Panc1 (cell line): ENCODE measurements around the gene WASHC3.

ENCODE experiments used
- CTCF ChIP-seq: fragments of 450-650 bp; IDR thresholded peaks from 2 replicates; pipeline ENCODE4 v1.5.1; 2017; ENCODE audit warnings: mild to moderate bottlenecking
- POLR2AphosphoS5 ChIP-seq: IDR thresholded peaks from 2 replicates; pipeline ENCODE4 v1.6.1; 2012; ENCODE audit warnings: mild to moderate bottlenecking, low read depth, low read length, moderate library complexity
- SIN3A ChIP-seq: IDR thresholded peaks from 2 replicates; pipeline ENCODE4 v1.6.1; 2012; ENCODE audit warnings: low read depth, mild to moderate bottlenecking, low read length, moderate library complexity, borderline replicate concordance; ENCODE audit not compliant: insufficient read depth
- TF ChIP-seq, protein P1 (sequence below), 2 experiments: IDR thresholded peaks; 2 replicates each; pipeline ENCODE4 v1.6.1; 2011 to 2012; ENCODE audit warnings: low read depth in 2 of 2, control low read depth in 1 of 2, low read length in 1 of 2, mild to moderate bottlenecking in 1 of 2, moderate library complexity in 1 of 2; ENCODE audit not compliant: insufficient read depth in 1 of 2

DNA sequence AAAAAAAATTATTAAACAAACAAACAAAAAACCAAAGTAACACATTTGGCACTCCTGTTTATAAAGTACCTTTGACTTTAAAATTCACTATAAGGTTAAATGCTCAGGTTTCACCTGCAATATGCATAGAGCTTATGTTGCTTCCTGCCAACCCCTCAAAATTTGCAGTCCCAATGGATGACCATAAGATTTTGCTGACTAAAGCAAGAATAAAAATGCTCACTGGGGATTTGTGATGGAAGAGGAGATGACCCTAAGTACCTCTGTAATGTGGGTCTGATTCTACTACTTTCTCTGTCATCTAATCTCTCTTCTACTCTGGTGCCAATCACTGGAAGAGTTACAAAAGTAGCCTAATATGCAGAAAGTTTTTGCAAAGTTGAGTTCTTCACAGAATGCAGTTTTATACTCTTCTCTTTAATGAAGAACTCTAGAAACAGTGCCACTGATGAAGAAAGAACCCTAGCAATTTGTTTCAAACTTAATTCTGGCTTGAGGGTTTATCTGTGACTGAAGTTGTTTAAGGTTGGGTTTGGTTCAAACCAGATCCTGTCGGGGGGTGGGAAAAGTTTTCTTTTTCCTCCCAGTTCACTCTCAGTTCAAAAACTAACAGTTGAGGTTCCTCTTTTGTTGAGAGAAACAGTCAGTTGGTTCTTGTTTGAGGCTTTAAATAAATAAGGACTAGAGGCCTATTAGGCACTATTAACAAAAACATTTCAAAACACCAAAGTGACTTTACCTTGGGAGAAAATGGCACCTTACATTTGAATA is 10.9 kb downstream of the WASHC3 start:
- TF ChIP-seq CTCF (no peak), POLR2AphosphoS5 (no peak), SIN3A (no peak)
- TF ChIP-seq, protein P1, sequence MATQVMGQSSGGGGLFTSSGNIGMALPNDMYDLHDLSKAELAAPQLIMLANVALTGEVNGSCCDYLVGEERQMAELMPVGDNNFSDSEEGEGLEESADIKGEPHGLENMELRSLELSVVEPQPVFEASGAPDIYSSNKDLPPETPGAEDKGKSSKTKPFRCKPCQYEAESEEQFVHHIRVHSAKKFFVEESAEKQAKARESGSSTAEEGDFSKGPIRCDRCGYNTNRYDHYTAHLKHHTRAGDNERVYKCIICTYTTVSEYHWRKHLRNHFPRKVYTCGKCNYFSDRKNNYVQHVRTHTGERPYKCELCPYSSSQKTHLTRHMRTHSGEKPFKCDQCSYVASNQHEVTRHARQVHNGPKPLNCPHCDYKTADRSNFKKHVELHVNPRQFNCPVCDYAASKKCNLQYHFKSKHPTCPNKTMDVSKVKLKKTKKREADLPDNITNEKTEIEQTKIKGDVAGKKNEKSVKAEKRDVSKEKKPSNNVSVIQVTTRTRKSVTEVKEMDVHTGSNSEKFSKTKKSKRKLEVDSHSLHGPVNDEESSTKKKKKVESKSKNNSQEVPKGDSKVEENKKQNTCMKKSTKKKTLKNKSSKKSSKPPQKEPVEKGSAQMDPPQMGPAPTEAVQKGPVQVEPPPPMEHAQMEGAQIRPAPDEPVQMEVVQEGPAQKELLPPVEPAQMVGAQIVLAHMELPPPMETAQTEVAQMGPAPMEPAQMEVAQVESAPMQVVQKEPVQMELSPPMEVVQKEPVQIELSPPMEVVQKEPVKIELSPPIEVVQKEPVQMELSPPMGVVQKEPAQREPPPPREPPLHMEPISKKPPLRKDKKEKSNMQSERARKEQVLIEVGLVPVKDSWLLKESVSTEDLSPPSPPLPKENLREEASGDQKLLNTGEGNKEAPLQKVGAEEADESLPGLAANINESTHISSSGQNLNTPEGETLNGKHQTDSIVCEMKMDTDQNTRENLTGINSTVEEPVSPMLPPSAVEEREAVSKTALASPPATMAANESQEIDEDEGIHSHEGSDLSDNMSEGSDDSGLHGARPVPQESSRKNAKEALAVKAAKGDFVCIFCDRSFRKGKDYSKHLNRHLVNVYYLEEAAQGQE (IDR thresholded peaks at IDR 0.05; ENCODE audit: insufficient read depth in 1 of 2, low read depth in 2 of 2, low read length in 1 of 2): no peak
